ENCODE results near the gene ASIC1.
A peak's percentile ranks its signal among the peaks of the same experiment; 100 is the strongest.

Gene ASIC1

DNA sequence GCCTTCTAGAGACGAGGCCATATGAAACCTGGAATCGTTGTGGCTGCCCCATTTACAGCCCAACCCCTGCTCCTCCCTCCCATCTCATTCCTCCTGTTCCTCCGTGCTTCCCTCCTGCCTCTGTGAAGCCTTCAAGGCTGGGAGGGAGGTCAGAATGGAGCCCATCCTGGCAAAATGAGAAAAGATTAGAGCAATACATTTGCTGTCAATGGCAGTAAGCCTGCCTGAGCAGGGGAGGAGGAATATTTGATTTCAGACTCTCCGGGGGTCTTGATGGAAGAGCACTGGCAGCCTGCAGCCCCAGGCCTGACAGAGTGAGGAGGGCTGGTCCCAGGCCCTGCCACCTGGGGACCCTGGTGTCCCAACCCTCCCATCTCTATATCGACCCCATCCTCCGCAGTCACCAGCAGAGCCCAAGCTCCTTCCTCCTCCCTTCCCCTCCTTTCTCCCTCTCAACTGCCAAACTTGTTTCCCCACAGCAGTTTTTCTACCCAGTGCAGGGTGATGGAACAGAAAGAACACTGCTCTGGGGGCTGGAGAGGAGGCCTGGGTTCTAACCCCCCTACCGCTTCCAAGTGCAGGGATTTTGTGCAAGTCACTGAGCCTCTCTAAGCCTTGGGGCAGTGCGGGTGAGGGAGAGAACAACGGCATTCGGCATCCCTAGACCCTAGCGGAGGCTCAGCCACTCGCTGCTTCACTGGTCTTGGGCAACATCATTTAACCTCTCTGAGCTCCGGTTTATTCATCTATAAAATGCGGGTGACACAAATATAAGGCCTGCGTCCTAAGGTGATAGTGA, 16.1 kb upstream of the ASIC1 start:
- no peak for DNase-seq

DNA sequence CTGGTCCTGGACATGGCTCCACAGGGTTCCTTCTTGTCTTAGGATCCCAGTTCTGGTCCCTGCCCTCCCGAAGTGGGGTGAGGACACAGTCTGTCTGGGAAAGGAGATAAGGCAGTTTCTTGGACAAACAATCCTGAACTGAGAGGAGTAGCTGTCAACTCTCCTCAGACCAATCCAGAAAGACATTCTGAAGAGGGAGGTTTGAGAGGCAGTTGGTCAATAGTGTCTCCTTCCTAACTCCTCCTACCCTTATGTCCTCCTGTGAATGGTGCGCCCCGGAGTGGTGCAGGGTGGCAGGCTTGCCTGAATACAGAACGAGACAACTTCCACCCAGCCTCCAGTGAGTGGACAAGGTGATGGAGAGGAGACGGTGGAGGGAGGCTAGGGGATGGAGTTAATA, 15.4 kb upstream of the ASIC1 start:
- no peak for DNase-seq

DNA sequence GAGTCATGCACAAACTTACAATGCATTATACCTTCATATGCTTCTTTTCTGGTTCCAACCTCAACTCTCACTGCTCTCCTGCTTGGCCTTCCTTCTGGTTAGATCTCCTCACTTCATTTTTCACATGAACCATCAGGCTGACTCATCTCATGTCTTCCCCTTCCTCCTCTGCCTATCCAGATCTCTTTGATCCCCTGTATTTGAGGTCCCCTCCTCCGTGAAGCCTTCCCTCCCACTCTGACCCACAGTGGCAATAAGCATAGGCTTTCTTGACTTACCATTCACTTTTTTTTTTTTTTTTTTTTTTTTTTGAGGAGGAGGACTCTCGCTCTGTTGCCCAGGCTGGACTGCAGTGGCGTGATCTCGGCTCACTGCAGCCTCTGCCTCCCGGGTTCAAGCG, 14.7 kb upstream of the ASIC1 start:
- no peak for DNase-seq

DNA sequence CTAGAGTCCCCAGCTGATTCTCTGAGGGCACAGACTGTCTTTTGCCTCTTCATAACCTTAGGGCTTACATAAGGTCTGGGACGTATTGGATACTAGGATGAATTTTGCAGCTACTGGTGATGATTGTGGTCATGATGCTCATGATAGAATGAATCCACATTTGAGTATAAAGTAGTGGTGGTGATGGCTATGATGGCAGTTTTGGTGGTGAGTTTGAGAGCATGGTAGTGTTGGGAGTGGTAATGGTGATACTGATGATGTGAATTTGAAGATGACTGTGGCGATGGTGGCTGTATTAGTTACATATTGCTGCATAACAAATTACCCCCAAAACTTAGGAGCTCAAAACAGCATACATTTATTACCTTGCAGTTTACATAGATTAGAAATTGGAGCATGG, 14.1 kb upstream of the ASIC1 start:
- no peak for DNase-seq

DNA sequence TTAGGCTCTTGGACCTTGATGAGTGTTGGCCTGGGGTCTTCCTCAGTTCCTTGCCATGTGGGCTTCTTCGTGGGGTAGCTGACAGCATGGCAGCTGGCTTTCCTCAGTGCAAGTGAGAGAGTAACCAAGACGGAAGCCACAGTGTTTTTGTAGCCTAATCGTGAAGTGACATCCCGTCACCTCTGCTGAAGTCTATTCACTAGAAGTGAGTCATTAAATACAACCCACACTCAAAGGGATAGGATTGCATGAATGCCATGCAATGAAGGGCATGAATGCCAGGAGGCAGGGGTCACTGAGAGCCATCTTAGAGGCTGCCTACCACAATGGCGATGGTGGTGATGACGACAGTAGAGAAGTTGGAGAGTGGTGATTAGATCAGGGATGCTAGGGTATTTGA, 13.5 kb upstream of the ASIC1 start:
- no peak for DNase-seq

DNA sequence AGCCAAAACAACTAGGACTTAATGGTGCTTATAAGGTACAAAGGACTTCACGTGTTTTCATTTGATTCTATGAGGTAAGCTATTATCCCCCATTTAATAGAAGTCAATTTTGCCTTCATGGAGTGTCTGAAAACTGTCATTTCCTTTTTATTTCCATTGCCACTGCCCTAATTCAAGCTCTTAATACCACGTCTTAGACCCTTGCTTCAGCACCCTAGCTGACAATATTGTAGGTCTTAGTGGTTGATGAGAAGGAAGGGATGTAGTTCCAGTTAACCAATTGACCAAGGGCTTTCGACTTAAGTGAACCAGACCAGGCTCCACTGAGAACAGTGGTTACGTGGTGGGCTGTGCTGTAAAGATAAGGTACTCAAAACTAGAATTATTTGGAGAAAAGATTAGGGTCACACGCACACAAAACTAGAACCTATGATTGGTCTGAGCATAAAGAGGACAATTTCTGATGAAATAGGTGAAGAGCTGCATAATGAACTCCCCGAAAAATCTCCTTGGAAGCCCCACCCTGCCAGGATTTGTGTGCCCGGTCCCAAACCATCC, 9.6 kb upstream of the ASIC1 start:
- no peak for DNase-seq

DNA sequence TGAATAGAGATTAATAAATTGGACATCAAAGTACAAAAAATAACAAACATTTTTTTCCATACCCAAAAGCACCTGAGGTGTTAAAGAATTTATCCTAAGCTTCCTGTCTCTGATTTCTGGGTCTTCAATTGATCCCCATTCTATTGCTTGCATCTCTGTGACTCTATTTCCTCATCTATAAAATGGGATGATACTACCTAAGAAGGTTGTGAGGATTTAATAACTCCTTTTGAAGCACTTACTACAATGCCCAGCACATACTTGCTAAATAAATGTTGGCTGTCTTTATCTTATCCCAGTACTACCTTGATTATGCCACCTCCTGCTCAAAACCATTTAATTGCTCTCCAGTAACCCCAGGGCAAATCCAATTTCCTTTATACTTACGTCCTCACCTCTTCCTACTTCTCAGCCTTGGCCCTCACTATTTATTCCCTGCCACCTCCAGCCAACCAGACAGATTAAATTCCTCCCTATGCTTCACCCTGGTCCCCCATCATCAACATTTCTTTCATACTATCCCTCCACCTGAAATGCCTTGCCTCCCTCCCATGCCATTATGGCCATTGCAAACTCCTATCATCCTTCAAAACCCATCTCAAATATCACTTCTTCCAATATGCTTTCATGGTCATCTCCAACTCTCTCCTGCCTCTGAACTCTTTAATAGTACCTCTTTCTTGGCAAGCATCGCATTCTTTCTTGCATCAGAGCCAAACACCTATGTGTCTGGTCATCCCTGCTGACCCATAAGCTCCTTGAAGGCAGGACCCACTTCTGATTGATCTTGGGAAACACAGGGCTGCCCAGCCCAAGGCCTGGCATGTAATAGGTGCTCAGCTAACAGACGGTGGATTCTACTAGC, 7.9 kb upstream of the ASIC1 start:
- no peak for DNase-seq

DNA sequence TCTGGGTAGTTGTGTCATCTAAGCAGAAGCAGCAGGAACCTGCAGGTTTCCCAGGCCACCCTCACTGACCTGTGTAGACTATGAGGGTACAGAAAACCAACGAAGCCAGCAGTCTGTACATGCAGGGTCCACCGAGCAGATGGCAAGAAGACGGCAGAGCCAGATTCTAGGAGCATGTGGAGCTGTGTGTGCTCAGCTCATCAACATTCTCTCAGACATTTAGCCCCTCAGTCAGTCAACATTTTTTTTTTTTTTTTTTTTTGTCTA, 7.3 kb upstream of the ASIC1 start:
- DNase-seq = no peak

DNA sequence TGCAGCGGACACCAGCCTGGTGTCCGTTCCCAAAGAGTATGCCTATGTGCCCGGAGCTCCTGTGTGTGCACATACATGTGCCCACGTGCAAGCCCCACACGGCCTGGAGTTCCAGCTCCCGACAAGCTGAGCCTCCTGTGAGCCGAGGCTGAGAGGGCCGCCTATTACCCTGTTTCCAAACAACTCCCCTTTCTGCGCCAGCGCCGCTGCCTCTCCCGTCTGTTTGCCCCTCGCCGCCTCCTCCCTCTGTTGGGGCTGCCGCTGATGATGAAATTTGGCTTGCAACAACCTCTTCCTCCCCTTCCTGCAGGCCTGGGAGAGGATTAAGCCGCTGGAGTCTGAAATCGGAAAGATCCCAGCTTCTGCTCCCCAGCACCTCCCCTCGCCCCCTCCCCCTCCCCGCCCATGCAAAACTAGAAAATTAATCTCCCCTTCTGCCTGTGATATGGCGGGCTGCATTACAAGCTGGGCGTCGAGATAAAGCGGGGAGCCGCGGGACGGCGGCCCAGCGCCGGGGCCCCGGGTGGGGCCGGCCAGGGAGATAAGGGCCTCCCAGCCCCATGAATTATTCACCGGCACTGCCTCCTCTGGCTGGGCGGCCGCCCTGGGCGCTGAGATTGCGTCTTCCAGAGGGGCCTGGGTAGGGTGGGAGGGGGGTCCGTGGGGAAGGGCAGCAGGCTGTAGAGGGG, 6.8 kb upstream of the ASIC1 start:
- DNase-seq = no peak

DNA sequence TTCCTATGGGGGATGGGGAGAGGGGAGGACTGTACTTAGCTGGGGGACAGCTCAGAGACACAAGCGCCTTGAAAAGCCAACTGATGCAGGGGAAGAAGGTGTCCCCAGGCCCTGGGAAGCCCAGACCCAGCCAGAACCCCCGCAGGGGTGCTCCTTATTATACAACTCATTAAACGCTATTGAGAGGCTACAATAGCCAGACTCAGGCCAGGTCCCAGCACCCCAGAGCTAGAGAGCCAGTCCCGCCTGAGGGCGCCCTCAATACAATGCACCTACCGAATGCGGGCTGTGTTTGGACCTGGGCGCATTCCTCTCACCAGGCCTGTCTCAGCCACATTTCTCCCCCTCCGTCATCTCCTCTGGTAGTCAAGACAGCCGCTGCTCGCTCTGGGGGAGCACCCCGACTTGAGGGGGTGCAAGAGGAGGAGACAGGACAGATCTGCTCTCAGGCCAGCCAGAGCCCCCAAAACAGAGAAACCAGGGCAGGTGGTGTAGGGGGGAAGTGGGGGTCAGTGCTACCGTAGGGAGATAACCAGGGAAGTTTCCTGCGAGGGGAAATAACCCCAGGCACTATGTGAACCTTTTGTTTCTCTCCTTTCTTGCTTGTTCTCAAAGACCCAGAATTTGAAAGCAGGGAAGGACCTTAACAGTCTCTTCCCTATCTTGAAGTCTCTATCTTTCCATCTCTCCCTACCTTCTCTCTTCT, 6.1 kb upstream of the ASIC1 start:
- DNase-seq = no peak

DNA sequence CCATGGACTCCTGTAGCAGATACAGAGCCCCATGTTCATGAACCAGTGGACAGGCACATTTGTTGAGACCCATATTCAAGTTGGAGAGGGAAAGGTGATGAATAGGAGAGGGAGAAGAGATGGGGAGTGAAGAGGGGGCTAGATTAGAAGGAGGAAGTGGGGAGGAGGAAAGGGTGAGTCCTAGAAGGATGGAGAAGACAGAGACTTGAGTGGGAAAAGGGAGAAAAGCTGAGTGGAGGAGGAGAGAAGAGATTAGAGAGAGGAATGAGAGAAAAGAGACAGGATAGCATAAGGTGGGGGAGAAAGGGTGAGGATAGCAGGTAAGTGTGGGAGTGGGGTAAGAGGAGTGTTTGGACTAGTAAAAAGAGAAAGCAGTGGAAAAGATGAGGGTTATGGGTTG, 4.9 kb upstream of the ASIC1 start:
- DNase-seq = no peak

DNA sequence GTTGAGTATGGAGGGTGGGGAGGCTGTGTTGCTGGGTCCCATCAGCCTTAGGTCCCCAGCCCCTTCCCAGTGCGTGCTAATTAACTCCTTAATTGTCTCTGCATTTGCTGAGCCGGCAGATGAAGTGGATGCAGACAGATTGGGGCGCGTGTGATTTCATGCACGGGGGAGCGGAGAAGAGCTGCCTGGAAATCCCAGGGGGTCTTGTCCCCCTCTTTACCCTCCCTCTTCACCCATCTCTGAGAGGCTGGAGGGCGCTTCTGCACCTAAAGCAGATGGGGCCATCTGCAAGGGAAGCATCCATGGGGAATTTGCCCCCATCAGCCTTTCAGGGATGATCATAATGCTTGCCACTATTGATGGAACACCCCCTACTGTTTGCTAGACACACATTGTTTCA, 4.4 kb upstream of the ASIC1 start:
- DNase-seq = no peak

DNA sequence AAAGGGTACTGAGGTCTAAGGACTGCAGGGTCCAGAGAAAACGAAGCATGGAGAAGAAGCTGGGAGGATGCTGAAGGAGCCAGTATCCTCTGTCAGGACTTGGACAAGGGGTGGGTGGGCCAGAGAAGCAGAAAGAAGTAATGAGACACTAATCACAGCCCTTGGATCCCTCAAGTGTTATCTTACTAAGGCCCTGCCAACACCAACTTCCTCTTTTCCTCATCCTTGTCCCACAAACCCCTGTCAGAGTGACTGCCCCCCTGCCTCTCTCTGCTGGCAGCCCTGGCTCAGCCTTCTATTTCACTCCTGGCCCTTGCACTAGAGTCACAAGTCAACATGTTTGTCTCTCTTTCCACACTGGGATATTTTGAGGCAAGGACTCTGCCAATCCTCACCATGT, 3.8 kb upstream of the ASIC1 start:
- DNase-seq = no peak

DNA sequence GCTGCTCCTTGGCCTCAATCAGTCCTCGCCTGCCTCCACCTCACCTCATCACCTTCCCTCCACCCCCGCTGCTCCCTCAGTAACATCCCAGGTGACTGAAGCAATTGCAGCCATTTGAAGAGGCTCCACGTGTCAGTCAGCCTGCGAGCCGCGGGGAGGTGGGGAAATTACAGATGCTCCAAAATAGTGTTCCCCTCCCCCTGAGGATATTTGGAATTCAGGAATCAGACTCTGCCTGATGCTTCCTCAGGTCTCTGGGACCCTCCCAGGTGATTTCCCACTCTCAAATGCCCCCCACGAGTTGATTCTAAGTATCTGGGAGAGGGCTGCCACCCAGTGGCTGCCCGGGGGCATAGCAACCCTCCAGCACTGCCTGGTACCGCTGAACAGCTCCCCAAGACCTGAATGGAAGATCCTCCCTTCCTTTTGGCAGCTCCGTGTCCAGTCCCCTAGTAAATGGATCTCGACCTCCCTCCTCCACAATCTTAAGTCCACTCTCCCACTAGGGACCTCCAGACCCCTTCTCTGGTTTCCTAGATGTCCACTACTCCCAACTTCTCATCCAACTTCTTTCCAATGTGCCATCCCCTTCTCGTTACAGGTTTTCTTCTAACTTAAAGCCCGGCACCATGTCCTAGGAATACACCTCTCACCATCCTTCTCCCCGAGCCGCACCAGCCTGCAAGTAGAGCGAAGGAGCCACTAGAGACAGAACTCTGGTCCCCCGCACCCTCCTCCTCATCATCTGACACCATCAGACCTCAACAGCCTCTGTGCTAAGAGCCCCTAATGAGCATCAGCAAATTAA, 1.4 kb upstream of the ASIC1 start:
- DNase-seq = peak; percentile 17 to 37

DNA sequence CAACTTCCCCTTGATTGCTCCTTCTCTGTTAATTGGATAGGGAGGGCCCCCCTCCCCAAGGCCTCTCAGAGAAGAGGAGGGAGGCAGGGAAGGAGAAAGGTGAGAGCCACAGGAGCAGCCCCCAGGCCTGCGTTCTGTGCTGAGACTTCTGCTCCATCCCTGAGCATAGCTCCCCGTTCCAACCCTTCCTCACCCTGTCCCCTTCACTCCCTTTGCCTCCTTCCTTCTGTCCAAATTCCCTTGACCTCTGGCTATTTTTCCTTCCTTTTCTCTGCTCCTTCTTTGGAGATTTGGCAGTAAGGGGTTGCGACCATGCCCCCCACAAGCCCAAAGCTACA, 788 bp upstream of the ASIC1 start:
- no peak for DNase-seq

DNA sequence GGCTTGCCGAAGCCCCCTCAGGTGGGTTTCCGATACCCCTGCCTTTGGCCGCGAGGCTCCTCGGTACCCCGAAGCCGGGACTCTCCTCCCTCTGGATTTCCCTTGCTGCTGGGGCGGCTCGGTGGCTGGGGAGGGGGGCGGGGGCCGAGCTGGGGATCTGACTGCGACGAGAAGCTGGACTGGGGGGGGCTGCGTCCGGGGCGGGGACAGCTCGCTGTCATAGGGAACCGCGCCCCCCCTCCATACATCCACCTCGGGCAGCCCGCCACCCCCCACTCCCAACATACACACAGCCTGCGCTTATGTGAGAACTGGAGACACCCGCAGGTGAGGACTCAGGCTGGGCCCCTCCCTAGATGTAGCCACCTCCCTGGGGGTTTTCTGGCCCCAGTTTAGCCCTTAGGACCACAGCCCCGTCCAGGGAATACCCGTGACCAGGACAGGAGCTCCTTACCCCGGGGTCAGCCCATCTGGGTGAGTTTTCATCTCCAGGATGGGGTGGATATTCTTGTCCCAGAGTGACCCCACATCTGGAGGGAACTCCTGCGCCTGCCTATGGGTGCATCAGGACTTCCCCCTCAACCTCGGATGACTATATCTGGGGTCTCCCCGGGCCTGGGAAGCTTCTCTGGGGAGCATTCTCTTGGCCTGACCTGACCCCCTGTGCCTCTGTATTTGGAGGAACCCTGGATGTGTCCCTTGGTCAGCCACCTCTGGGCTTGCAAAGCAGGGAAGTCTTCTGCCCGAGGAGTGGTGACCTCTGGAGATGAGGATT, 687 bp downstream of the ASIC1 start:
- DNase-seq = no peak

DNA sequence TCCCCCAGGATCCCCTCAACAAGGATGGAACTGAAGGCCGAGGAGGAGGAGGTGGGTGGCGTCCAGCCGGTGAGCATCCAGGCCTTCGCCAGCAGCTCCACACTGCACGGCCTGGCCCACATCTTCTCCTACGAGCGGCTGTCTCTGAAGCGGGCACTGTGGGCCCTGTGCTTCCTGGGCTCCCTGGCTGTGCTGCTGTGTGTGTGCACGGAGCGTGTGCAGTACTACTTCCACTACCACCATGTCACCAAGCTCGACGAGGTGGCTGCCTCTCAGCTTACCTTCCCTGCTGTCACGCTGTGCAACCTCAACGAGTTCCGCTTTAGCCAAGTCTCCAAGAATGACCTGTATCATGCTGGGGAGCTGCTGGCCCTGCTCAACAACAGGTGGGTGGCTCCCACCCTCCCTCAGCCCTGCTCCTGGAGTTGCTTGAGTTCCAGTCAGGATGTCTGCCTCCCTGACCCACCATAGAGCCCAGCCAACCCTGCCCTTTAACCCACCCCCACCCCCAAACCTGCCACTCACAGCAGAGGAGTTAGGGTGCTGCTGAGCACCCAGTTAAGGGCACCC, 1.4 kb downstream of the ASIC1 start:
- DNase-seq = no peak

DNA sequence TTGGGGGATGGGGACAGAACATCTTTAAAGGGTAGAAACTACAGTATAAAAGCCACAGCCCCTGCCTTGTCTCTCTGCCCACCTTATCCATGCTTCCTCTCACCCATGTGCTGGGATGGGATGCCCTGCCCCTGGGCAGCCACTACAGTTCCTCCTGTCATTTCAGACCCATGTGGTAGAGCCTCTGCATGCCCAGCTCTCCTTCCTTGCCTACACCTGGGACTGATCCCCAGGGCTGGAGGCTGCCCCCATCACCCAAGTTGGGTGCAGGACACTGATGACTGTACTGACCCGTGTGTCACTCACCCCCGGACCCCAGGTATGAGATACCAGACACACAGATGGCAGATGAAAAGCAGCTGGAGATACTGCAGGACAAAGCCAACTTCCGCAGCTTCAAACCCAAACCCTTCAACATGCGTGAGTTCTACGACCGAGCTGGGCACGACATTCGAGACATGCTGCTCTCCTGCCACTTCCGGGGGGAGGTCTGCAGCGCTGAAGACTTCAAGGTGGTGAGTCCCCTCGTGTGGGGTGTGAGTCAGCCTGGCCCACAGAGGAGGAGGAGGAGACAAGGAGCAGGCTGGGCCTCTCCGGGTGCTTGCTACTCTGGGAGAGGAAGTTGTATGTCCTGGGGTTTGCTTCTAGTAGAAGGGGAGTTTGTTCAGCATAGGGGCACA, 2.2 kb downstream of the ASIC1 start:
- DNase-seq = no peak

DNA sequence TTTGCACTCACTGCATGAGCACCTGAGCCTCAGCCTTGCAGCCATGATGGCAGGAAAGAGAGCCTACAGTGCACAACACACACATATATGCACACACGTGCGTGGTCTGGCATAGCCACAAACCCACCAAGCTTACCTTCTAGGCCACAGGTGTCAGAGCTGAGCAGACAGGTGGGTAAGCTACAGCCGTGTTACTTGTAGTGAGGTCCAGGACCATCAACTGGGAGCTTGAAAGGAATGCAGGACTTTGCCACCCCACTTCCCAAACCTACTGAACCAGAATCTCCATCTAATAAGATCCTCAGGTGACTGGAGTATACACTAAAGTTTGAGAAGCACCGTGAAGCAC, 2.7 kb downstream of the ASIC1 start:
- DNase-seq = no peak

DNA sequence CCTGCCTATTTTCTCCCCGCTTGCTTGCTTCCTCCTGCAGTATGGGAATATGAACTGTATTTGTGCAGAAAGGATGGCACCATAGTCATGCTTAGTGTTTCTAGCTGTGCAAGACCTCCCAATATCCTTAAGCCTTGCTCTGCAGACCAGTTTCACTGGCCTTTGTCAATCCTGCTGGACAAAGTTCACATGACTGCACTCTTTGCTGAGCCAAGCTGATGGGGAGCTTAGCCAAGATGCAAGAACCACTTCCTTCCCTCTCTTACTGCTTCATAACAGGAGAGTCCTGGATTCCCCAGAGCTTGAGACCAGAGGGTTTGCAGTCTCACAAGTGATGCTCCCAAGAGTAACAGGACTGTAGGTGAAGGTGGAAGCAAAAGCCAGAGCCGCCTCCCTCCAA, 3.8 kb downstream of the ASIC1 start:
- DNase-seq = peak in 1 of 2 donors; percentile 24

Data from hippocampal formation (tissue), 2 donors.